ENCODE data around the gene ESYT1. TPM values are rescaled to one million over a fixed set of nuclear protein-coding genes. Genes with fewer than 3 reads are reported as not detected.

Gene ESYT1
- total RNA-seq, 1 experiment from 2014 or later: 152 TPM

DNA sequence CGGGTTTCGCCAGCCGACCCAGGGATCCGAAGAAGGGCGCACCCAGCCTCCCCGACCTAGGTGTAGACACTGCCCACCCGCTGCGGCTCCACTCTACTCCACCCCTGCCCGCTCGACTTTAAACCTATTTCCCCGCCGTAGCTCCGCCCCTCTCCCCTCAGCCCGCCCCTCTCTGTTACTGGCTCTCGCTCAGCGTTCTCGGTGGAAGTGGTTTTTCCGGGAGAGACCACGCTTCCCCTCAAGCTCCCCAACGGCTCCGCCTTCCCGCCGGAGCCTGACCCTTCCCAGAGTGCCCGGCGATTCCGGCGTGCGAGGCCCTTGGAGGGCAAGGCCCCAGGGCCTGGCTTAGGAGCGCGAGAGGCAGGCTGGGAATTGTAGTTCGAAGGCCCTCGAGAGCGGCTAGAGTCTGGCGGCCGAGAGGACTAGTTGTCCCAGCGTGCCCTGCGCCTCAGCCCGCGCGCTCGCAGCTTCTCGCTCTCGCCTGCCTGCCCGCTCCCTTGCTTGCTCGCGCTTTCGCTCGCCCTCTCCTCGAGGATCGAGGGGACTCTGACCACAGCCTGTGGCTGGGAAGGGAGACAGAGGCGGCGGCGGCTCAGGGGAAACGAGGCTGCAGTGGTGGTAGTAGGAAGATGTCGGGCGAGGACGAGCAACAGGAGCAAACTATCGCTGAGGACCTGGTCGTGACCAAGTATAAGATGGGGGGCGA, 23.8 kb upstream of the ESYT1 start, which contains the start of gene PA2G4:
Gene PA2G4 (plus strand): TSS at position 451 of the 706 bp plus-strand sequence. CDS start 179 bp downstream, at position 630.
- BruUV-seq (replicated peaks): no TSS peak
- POLR2A ChIA-PET: interaction anchor here (0.5 to 1.4 kb wide), 9 partner anchors 14 to 232 kb away, joined by 3 to 15 read pairs (median 4); partner anchors contain the start of gene ZC3H10
- no peak for TF ChIP-seq TCF7L2 (IDR thresholded peaks at IDR 0.05; ENCODE audit: low read depth, low read length)
- peak; percentile 93 for TF ChIP-seq POLR2AphosphoS5 (IDR thresholded peaks at IDR 0.05; ENCODE audit: low read depth, low read length)

DNA sequence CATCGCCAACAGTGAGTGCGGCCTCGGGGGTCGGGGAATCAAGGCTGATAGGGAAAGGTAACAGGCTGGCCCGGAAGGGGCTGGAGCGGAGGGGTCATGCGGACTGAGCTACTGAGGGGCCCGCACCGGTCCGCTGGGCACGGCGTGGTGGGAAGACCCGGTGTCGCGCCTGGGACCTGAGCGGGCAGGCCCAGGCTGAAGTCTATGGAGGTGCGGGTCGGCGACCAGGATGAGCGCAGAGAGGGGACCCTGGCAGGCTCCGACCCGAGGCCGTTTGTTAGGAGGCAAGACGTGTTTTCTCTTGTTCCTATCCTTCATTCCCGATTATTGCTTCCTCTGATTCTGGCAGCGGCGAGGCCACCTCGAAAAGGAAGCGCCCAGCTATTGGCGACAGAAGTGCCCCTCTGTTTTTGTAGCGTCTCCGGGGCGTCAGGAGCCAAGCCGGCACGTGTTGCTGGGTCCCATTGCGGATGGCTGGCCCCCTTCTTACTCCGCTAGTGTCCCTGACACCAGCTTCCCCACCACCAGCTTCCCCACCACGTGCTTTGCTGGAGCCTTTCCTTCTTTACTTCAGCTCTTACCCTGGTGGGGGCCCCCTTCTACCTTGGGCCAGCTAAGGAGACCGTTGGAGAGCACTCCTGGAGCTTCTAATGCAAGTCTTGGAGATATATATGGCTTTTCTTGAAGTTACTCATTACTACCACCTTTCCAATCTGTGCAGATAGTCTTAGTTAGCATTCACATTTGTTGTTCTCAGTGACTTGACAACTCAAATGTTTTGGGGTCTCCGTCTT, 23.1 kb upstream of the ESYT1 start:
- no peak for DNase-seq (ENCODE audit: low read depth, low spot score)
- in situ Hi-C loops (cut with HindIII; ENCODE audit: low pct_unique_long_range_greater_than_20kb, low sequenced_read_pairs) (no loop called here), intact Hi-C loops (cut with micrococcal nuclease; ENCODE audit: unreplicated experiment) (no loop called here)
- peak; percentile 42 for ATAC-seq
- peaks cover 28% of the 10 kb centered on the region for H3K36me3 ChIP-seq (ENCODE audit: control insufficient read depth, insufficient read depth, low read length)
- peak overlapping the region; percentile 93 for H3K27ac ChIP-seq (ENCODE audit: low read length)
- peaks cover 20% of the 10 kb centered on the region for H3K4me1 ChIP-seq (ENCODE audit: control insufficient read depth, insufficient read depth, low read length)
- H3K9me3 ChIP-seq (ENCODE audit: control insufficient read depth, insufficient read depth, low read depth, low read length): no peaks in the 10 kb centered on the region
- TF ChIP-seq SIN3A (IDR thresholded peaks at IDR 0.05; ENCODE audit: borderline replicate concordance, insufficient read depth, low read depth, low read length): 0 out of 2 replicates have a peak, but pooled peaks have one; percentile 72
- TF ChIP-seq, protein P1, sequence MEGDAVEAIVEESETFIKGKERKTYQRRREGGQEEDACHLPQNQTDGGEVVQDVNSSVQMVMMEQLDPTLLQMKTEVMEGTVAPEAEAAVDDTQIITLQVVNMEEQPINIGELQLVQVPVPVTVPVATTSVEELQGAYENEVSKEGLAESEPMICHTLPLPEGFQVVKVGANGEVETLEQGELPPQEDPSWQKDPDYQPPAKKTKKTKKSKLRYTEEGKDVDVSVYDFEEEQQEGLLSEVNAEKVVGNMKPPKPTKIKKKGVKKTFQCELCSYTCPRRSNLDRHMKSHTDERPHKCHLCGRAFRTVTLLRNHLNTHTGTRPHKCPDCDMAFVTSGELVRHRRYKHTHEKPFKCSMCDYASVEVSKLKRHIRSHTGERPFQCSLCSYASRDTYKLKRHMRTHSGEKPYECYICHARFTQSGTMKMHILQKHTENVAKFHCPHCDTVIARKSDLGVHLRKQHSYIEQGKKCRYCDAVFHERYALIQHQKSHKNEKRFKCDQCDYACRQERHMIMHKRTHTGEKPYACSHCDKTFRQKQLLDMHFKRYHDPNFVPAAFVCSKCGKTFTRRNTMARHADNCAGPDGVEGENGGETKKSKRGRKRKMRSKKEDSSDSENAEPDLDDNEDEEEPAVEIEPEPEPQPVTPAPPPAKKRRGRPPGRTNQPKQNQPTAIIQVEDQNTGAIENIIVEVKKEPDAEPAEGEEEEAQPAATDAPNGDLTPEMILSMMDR (IDR thresholded peaks at IDR 0.05): no peak
- ChIA-PET POLR2A (interaction anchor here (0.6 to 1.0 kb wide), 2 partner anchors 98 to 231 kb away, joined by 4 to 10 read pairs; no protein-coding TSS in a partner anchor), CTCF (interaction anchor here (1.0 kb wide), 1 partner anchor 28 kb away, joined by 3 read pairs; no protein-coding TSS in a partner anchor)
- H3K27me3 ChIP-seq (ENCODE audit: control insufficient read depth, insufficient read depth, low read length): no peaks in the 10 kb centered on the region; the same call in 1 of the 2 replicates
- peak overlapping the region; percentile 72 to 93 for H3K4me3 ChIP-seq (ENCODE audit: low read depth in 2 of 2, low read length in 2 of 2)
- BruUV-seq (replicated peaks): no TSS peak

More for the DNA sequence above, 23.8 kb upstream of the ESYT1 start, which contains the start of gene PA2G4:
- no peaks in the 10 kb centered on the region for H3K9me3 ChIP-seq (ENCODE audit: control insufficient read depth, insufficient read depth, low read depth, low read length)
- peak within 1 kb of the TSS; percentile 72 to 93 for H3K4me3 ChIP-seq (ENCODE audit: low read depth in 2 of 2, low read length in 2 of 2)
- peaks cover 23% of the 10 kb centered on the region for H3K36me3 ChIP-seq (ENCODE audit: control insufficient read depth, insufficient read depth, low read length)
- ATAC-seq: peak; percentile 99
- no peaks in the 10 kb centered on the region; the same call in 1 of the 2 replicates for H3K27me3 ChIP-seq (ENCODE audit: control insufficient read depth, insufficient read depth, low read length)
- CTCF ChIA-PET: interaction anchor here (1.0 to 1.3 kb wide), 2 partner anchors 16 to 27 kb away, joined by 3 read pairs; no protein-coding TSS in a partner anchor
- intact Hi-C loops (cut with micrococcal nuclease; ENCODE audit: unreplicated experiment) (no loop called here), in situ Hi-C loops (cut with HindIII; ENCODE audit: low pct_unique_long_range_greater_than_20kb, low sequenced_read_pairs) (no loop called here)
- peak; percentile 94 for DNase-seq (ENCODE audit: low read depth, low spot score)
- peaks cover 20% of the 10 kb centered on the region for H3K4me1 ChIP-seq (ENCODE audit: control insufficient read depth, insufficient read depth, low read length)
- H3K27ac ChIP-seq (ENCODE audit: low read length): peak within 1 kb of the TSS; percentile 94

DNA sequence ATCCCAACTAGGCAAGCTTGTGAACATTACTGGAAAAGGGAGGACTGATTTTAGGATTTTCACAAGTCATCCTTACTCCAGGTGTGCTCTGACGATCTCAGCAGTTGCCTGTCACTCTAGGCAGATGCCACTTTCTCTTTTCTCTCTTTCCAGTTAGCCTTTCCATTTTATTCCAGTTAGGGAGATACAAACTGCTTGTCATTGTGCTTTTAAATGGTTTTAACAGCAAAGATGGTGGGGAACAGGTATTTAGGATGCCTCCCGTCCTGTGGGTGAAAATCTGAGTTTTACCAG, 22.5 kb upstream of the ESYT1 start:
- no peaks in the 10 kb centered on the region for H3K9me3 ChIP-seq (ENCODE audit: control insufficient read depth, insufficient read depth, low read depth, low read length)
- H3K27ac ChIP-seq (ENCODE audit: low read length): peak overlapping the region; percentile 93
- peaks cover 20% of the 10 kb centered on the region for H3K4me1 ChIP-seq (ENCODE audit: control insufficient read depth, insufficient read depth, low read length)
- ATAC-seq (no peak), DNase-seq (ENCODE audit: low read depth, low spot score) (no peak)
- intact Hi-C loops (cut with micrococcal nuclease; ENCODE audit: unreplicated experiment): no loop called here
- TF ChIP-seq, protein P1 (IDR thresholded peaks at IDR 0.05): no peak
- TF ChIP-seq TCF7L2 (IDR thresholded peaks at IDR 0.05; ENCODE audit: low read depth, low read length) (no peak), SIN3A (IDR thresholded peaks at IDR 0.05; ENCODE audit: borderline replicate concordance, insufficient read depth, low read depth, low read length) (no peak), POLR2AphosphoS5 (IDR thresholded peaks at IDR 0.05; ENCODE audit: low read depth, low read length) (no peak)
- TF ChIP-seq, protein P2, sequence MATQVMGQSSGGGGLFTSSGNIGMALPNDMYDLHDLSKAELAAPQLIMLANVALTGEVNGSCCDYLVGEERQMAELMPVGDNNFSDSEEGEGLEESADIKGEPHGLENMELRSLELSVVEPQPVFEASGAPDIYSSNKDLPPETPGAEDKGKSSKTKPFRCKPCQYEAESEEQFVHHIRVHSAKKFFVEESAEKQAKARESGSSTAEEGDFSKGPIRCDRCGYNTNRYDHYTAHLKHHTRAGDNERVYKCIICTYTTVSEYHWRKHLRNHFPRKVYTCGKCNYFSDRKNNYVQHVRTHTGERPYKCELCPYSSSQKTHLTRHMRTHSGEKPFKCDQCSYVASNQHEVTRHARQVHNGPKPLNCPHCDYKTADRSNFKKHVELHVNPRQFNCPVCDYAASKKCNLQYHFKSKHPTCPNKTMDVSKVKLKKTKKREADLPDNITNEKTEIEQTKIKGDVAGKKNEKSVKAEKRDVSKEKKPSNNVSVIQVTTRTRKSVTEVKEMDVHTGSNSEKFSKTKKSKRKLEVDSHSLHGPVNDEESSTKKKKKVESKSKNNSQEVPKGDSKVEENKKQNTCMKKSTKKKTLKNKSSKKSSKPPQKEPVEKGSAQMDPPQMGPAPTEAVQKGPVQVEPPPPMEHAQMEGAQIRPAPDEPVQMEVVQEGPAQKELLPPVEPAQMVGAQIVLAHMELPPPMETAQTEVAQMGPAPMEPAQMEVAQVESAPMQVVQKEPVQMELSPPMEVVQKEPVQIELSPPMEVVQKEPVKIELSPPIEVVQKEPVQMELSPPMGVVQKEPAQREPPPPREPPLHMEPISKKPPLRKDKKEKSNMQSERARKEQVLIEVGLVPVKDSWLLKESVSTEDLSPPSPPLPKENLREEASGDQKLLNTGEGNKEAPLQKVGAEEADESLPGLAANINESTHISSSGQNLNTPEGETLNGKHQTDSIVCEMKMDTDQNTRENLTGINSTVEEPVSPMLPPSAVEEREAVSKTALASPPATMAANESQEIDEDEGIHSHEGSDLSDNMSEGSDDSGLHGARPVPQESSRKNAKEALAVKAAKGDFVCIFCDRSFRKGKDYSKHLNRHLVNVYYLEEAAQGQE (IDR thresholded peaks at IDR 0.05; ENCODE audit: insufficient read depth in 1 of 2, low read depth in 2 of 2, low read length in 1 of 2): no peak
- peak overlapping the region; percentile 72 to 93 for H3K4me3 ChIP-seq (ENCODE audit: low read depth in 2 of 2, low read length in 2 of 2)
- ChIA-PET CTCF (no interaction called here), POLR2A (no interaction called here)
- in situ Hi-C loops (cut with HindIII; ENCODE audit: low pct_unique_long_range_greater_than_20kb, low sequenced_read_pairs): no loop called here
- peaks cover 32% of the 10 kb centered on the region for H3K36me3 ChIP-seq (ENCODE audit: control insufficient read depth, insufficient read depth, low read length)
- no TSS peak for BruUV-seq (replicated peaks)
- no peaks in the 10 kb centered on the region; the same call in 1 of the 2 replicates for H3K27me3 ChIP-seq (ENCODE audit: control insufficient read depth, insufficient read depth, low read length)
